ENCODE measurements around the gene LLGL2. TPM values are rescaled to one million over a fixed set of nuclear protein-coding genes. Genes with fewer than 3 reads are reported as not detected.

LLGL2 gene
- total RNA-seq, 1 donor from 2014 or later, result 14.8 TPM

GRCh38 chr17:75513641-75514000, 11.9 kb upstream of the LLGL2 start:
- TF ChIP-seq, protein P1, sequence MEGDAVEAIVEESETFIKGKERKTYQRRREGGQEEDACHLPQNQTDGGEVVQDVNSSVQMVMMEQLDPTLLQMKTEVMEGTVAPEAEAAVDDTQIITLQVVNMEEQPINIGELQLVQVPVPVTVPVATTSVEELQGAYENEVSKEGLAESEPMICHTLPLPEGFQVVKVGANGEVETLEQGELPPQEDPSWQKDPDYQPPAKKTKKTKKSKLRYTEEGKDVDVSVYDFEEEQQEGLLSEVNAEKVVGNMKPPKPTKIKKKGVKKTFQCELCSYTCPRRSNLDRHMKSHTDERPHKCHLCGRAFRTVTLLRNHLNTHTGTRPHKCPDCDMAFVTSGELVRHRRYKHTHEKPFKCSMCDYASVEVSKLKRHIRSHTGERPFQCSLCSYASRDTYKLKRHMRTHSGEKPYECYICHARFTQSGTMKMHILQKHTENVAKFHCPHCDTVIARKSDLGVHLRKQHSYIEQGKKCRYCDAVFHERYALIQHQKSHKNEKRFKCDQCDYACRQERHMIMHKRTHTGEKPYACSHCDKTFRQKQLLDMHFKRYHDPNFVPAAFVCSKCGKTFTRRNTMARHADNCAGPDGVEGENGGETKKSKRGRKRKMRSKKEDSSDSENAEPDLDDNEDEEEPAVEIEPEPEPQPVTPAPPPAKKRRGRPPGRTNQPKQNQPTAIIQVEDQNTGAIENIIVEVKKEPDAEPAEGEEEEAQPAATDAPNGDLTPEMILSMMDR (IDR thresholded peaks at IDR 0.05; ENCODE audit: insufficient read depth, low read depth, low read length), result no peak
- no peak for TF ChIP-seq EZH2 (IDR thresholded peaks at IDR 0.05; ENCODE audit: insufficient read depth, low read length)
- Histone ChIP-seq H3K9me3 (ENCODE audit: insufficient read depth, low read depth, low read length) (no peaks in the 10 kb centered on the region), H3K36me3 (ENCODE audit: insufficient read depth, low read length) (no peaks in the 10 kb centered on the region), H2AFZ (ENCODE audit: low read depth, low read length) (no peak overlapping the region), H3K4me2 (ENCODE audit: low read length) (peak overlapping the region; percentile 100), H3K9ac (ENCODE audit: low read length) (peak overlapping the region; percentile 84), H3K79me2 (ENCODE audit: insufficient read depth, low read length) (peaks cover 55% of the 10 kb centered on the region), H3K4me3 (ENCODE audit: insufficient read depth, low read depth, low read length) (peak overlapping the region; percentile 70), H3K27me3 (ENCODE audit: insufficient read depth, low read length) (no peaks in the 10 kb centered on the region), H3K4me1 (ENCODE audit: insufficient read depth, low read length) (peaks cover 25% of the 10 kb centered on the region), H3K27ac (ENCODE audit: low read depth, low read length) (no peak overlapping the region), H4K20me1 (ENCODE audit: insufficient read depth, low read length) (peaks cover 74% of the 10 kb centered on the region)
- peaks cover 10% of the 10 kb centered on the region for H3K36me3 Mint-ChIP-seq (ENCODE audit: low read depth, unreplicated experiment)
- no peak overlapping the region for H3K27ac Mint-ChIP-seq (ENCODE audit: unreplicated experiment)
- DNase-seq (ENCODE audit: low read depth), result no peak
- no peaks in the 10 kb centered on the region for H3K27me3 Mint-ChIP-seq (ENCODE audit: low read depth, unreplicated experiment)
- H3K4me1 Mint-ChIP-seq (ENCODE audit: low read depth, unreplicated experiment), result peaks cover 7% of the 10 kb centered on the region
- H3K4me3 Mint-ChIP-seq (ENCODE audit: unreplicated experiment), result peak overlapping the region; percentile 40
- no peak for FAIRE-seq
- H3K9me3 Mint-ChIP-seq (ENCODE audit: unreplicated experiment), result peaks cover 4% of the 10 kb centered on the region

- Histone ChIP-seq H3K4me2 (ENCODE audit: low read length) (peak overlapping the region; percentile 100), H3K27ac (ENCODE audit: low read depth, low read length) (peak overlapping the region; percentile 56), H3K27me3 (ENCODE audit: insufficient read depth, low read length) (no peaks in the 10 kb centered on the region), H3K9ac (ENCODE audit: low read length) (peak overlapping the region; percentile 84), H2AFZ (ENCODE audit: low read depth, low read length) (peak overlapping the region; percentile 76), H3K4me1 (ENCODE audit: insufficient read depth, low read length) (peaks cover 24% of the 10 kb centered on the region), H3K4me3 (ENCODE audit: insufficient read depth, low read depth, low read length) (peak overlapping the region; percentile 70), H4K20me1 (ENCODE audit: insufficient read depth, low read length) (peaks cover 67% of the 10 kb centered on the region), H3K79me2 (ENCODE audit: insufficient read depth, low read length) (peaks cover 50% of the 10 kb centered on the region), H3K9me3 (ENCODE audit: insufficient read depth, low read depth, low read length) (no peaks in the 10 kb centered on the region), H3K36me3 (ENCODE audit: insufficient read depth, low read length) (no peaks in the 10 kb centered on the region)
- FAIRE-seq, result no peak
- no peak for DNase-seq (ENCODE audit: low read depth)
- Mint-ChIP-seq H3K4me1 (ENCODE audit: low read depth, unreplicated experiment) (peaks cover 6% of the 10 kb centered on the region), H3K4me3 (ENCODE audit: unreplicated experiment) (peak overlapping the region; percentile 80), H3K36me3 (ENCODE audit: low read depth, unreplicated experiment) (peaks cover 11% of the 10 kb centered on the region), H3K27me3 (ENCODE audit: low read depth, unreplicated experiment) (no peaks in the 10 kb centered on the region), H3K27ac (ENCODE audit: unreplicated experiment) (no peak overlapping the region), H3K9me3 (ENCODE audit: unreplicated experiment) (peaks cover 4% of the 10 kb centered on the region)
- TF ChIP-seq, protein P1 (IDR thresholded peaks at IDR 0.05; ENCODE audit: insufficient read depth, low read depth, low read length), result no peak
- no peak for TF ChIP-seq EZH2 (IDR thresholded peaks at IDR 0.05; ENCODE audit: insufficient read depth, low read length)
Observed at GRCh38 chr17:75514299-75514918, 11.1 kb upstream of the LLGL2 start.

DNA sequence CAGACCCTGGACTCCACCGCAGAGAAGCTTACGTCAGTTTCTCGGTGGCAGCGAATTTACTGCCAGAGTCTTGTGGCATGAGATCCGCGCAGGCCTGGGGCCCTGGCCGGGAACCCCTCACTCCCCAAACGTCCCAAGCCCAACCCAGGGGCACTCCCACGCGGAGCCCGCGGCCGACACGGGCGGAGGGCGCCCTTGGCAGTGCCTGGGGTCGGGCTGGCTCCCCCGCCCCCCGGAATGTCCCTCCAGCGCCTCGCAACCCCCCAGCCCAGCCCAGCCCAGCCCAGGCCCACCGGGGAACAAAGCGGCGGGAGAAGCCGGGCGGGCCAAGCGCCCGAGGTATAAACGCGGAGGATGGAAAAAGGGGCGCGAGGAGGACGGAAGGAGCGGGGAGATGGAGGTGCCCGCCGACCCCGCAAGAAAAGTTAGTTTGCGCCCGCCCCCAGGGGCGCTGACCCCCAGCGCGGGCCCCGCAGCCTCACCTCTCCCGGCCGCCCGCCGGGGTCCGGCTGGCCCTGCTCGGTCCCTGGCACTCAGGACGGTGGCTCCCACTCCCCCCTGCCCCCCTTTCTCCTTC, 10.5 kb upstream of the LLGL2 start:
- no peaks in the 10 kb centered on the region for H3K9me3 ChIP-seq (ENCODE audit: insufficient read depth, low read depth, low read length)
- H3K36me3 Mint-ChIP-seq (ENCODE audit: low read depth, unreplicated experiment), result peaks cover 10% of the 10 kb centered on the region
- peak overlapping the region; percentile 84 for H3K9ac ChIP-seq (ENCODE audit: low read length)
- peaks cover 46% of the 10 kb centered on the region for H3K79me2 ChIP-seq (ENCODE audit: insufficient read depth, low read length)
- DNase-seq (ENCODE audit: low read depth) (no peak), FAIRE-seq (no peak)
- H3K4me2 ChIP-seq (ENCODE audit: low read length), result peak overlapping the region; percentile 100
- H3K4me3 Mint-ChIP-seq (ENCODE audit: unreplicated experiment), result peak overlapping the region; percentile 80
- TF ChIP-seq, protein P1 (IDR thresholded peaks at IDR 0.05; ENCODE audit: insufficient read depth, low read depth, low read length), result no peak
- TF ChIP-seq EZH2 (IDR thresholded peaks at IDR 0.05; ENCODE audit: insufficient read depth, low read length), result no peak
- H3K27ac Mint-ChIP-seq (ENCODE audit: unreplicated experiment), result no peak overlapping the region
- H3K4me3 ChIP-seq (ENCODE audit: insufficient read depth, low read depth, low read length), result peak overlapping the region; percentile 70
- peaks cover 6% of the 10 kb centered on the region for H3K4me1 Mint-ChIP-seq (ENCODE audit: low read depth, unreplicated experiment)
- no peaks in the 10 kb centered on the region for H3K36me3 ChIP-seq (ENCODE audit: insufficient read depth, low read length)
- H3K4me1 ChIP-seq (ENCODE audit: insufficient read depth, low read length), result peaks cover 24% of the 10 kb centered on the region
- H3K27me3 ChIP-seq (ENCODE audit: insufficient read depth, low read length), result no peaks in the 10 kb centered on the region
- peaks cover 61% of the 10 kb centered on the region for H4K20me1 ChIP-seq (ENCODE audit: insufficient read depth, low read length)
- no peaks in the 10 kb centered on the region for H3K27me3 Mint-ChIP-seq (ENCODE audit: low read depth, unreplicated experiment)
- H3K9me3 Mint-ChIP-seq (ENCODE audit: unreplicated experiment), result peaks cover 4% of the 10 kb centered on the region
- peak overlapping the region; percentile 56 for H3K27ac ChIP-seq (ENCODE audit: low read depth, low read length)
- peak overlapping the region; percentile 76 for H2AFZ ChIP-seq (ENCODE audit: low read depth, low read length)

Data from astrocyte (in vitro differentiated cells and primary cell).